AG09309 (cell line): ENCODE results near the gene AUH.

Experiments used
- DNase-seq: peaks from one replicate; pipeline ENCODE4 v3.0.0-alpha.2; 2010; ENCODE audit warnings: low read depth
- H3K4me3 ChIP-seq: 2 replicates; pipeline ENCODE4 v1.5.1; 2011; ENCODE audit warnings: mild to moderate bottlenecking, low read depth, low read length, moderate library complexity; ENCODE audit not compliant: control insufficient read depth
- CTCF ChIP-seq: IDR thresholded peaks from 2 replicates; pipeline ENCODE4 v1.5.1; 2011; ENCODE audit warnings: mild to moderate bottlenecking, low read depth, low read length, inconsistent platforms; ENCODE audit not compliant: insufficient read depth, control insufficient read depth; ENCODE audit errors: missing control alignments

Gene AUH

GRCh38 chr9:91208837-91209236 lies 152.9 kb downstream of the AUH start:
- TF ChIP-seq CTCF: no peak
- H3K4me3 ChIP-seq: no peak overlapping the region
- DNase-seq: no peak

GRCh38 chr9:91208419-91208745 lies 153.3 kb downstream of the AUH start:
- TF ChIP-seq CTCF: no peak
- no peak overlapping the region for H3K4me3 ChIP-seq
- no peak for DNase-seq

- no peak overlapping the region for H3K4me3 ChIP-seq
- TF ChIP-seq CTCF: no peak
- DNase-seq: peak; percentile 40
Observed at GRCh38 chr9:91207729-91208418, 153.8 kb downstream of the AUH start.

- TF ChIP-seq CTCF: no peak
- no peak overlapping the region for H3K4me3 ChIP-seq
- DNase-seq: no peak
Observed at GRCh38 chr9:91207397-91207728, 154.4 kb downstream of the AUH start.

GRCh38 chr9:91206806-91207205 lies 154.9 kb downstream of the AUH start:
- no peak overlapping the region for H3K4me3 ChIP-seq
- no peak for TF ChIP-seq CTCF
- DNase-seq: no peak

GRCh38 chr9:91202736-91203283 lies 158.9 kb downstream of the AUH start:
- no peak for DNase-seq
- TF ChIP-seq CTCF: no peak

GRCh38 chr9:91200692-91201336 lies 160.9 kb downstream of the AUH start:
- TF ChIP-seq CTCF: no peak
- DNase-seq: no peak
- H3K4me3 ChIP-seq: no peak overlapping the region

More at GRCh38 chr9:91202736-91203283, 158.9 kb downstream of the AUH start:
- no peak overlapping the region for H3K4me3 ChIP-seq
